Activated naive CD4-positive, alpha-beta T cell treated with anti-CD3 and anti-CD28 coated beads, Interleukin-2, amount 10 ng/mL, durations not matched to agents 7 days and 5 days (primary cell): ENCODE measurements around the gene ASCC1.
"Not testable (repeated sequence)": the region's sequence is repeated elsewhere in the genome, so short reads cannot be mapped to it uniquely, and the experiment has no call there.

Experiments used
- CTCF ChIA-PET: fragments of 350-600 bp; sonication (Branson Sonifier 250); formaldehyde crosslinking; loops from one replicate; lab custom pipeline; 2021; ENCODE audit warnings: antibody characterized with exemption; lab: Charles Lee
- DNase-seq: peaks from one replicate; pipeline ENCODE4 v3.0.0-alpha.2; 2020
- H3K27ac Mint-ChIP-seq: one replicate; pipeline ENCODE4 v1.8.0; 2021; ENCODE audit warnings: mild to moderate bottlenecking, moderate library complexity, mixed read lengths
- H3K27me3 Mint-ChIP-seq: one replicate; pipeline ENCODE4 v1.8.0; 2021; ENCODE audit warnings: mild to moderate bottlenecking, mixed read lengths
- H3K36me3 Mint-ChIP-seq: one replicate; pipeline ENCODE4 v1.8.0; 2021; ENCODE audit warnings: mixed read lengths
- H3K4me1 Mint-ChIP-seq: one replicate; pipeline ENCODE4 v1.8.0; 2021; ENCODE audit warnings: mixed read lengths
- H3K4me3 Mint-ChIP-seq: one replicate; pipeline ENCODE4 v1.8.0; 2021; ENCODE audit warnings: mild to moderate bottlenecking, moderate library complexity, mixed read lengths
- H3K9me3 Mint-ChIP-seq: one replicate; pipeline ENCODE4 v1.8.0; 2021; ENCODE audit warnings: mixed read lengths

Gene ASCC1

GRCh38 chr10:72241691-72242252, 25.7 kb upstream of the ASCC1 start:
- H3K27me3 Mint-ChIP-seq: no peaks in the 10 kb centered on the region
- H3K4me1 Mint-ChIP-seq: peaks cover 61% of the 10 kb centered on the region
- H3K36me3 Mint-ChIP-seq: peaks cover 22% of the 10 kb centered on the region
- H3K4me3 Mint-ChIP-seq: no peak overlapping the region
- CTCF ChIA-PET: interaction anchor here (2.1 to 2.3 kb wide), 2 partner anchors 13 to 96 kb away, joined by 7 to 10 read pairs; no protein-coding TSS in a partner anchor
- H3K9me3 Mint-ChIP-seq: no peaks in the 10 kb centered on the region
- H3K27ac Mint-ChIP-seq: no peak overlapping the region
- no peak for DNase-seq

GRCh38 chr10:72240371-72240770, 24.3 kb upstream of the ASCC1 start:
- Mint-ChIP-seq H3K9me3 (no peaks in the 10 kb centered on the region), H3K27me3 (no peaks in the 10 kb centered on the region), H3K4me1 (peaks cover 52% of the 10 kb centered on the region), H3K27ac (no peak overlapping the region), H3K4me3 (no peak overlapping the region), H3K36me3 (peaks cover 32% of the 10 kb centered on the region)
- CTCF ChIA-PET: interaction anchor here (2.1 to 2.3 kb wide), 2 partner anchors 11 to 97 kb away, joined by 7 to 10 read pairs; no protein-coding TSS in a partner anchor
- DNase-seq: no peak

DNA sequence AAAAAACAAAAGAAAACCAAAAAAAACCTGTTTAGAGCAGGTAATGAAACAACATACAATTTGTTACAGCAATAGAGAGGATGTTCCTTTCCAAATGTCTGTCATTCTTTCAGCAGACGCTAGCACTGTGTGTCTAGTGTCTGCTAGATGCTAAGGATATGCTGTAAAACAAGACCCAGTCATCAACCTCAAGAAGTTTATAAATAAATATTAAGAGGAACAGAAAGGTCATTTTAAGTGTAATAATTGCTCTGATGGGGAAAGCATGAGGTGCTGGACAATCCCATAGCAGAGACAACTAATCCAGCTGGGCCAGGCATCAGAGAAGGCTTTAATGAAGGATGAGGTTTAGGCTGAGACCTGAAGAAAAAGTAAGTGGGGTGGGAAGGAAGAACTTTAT, 23.3 kb upstream of the ASCC1 start:
- H3K27me3 Mint-ChIP-seq: no peaks in the 10 kb centered on the region
- peaks cover 42% of the 10 kb centered on the region for H3K4me1 Mint-ChIP-seq
- peaks cover 38% of the 10 kb centered on the region for H3K36me3 Mint-ChIP-seq
- CTCF ChIA-PET: no interaction called here
- no peaks in the 10 kb centered on the region for H3K9me3 Mint-ChIP-seq
- no peak for DNase-seq
- no peak overlapping the region for H3K4me3 Mint-ChIP-seq
- H3K27ac Mint-ChIP-seq: no peak overlapping the region

DNA sequence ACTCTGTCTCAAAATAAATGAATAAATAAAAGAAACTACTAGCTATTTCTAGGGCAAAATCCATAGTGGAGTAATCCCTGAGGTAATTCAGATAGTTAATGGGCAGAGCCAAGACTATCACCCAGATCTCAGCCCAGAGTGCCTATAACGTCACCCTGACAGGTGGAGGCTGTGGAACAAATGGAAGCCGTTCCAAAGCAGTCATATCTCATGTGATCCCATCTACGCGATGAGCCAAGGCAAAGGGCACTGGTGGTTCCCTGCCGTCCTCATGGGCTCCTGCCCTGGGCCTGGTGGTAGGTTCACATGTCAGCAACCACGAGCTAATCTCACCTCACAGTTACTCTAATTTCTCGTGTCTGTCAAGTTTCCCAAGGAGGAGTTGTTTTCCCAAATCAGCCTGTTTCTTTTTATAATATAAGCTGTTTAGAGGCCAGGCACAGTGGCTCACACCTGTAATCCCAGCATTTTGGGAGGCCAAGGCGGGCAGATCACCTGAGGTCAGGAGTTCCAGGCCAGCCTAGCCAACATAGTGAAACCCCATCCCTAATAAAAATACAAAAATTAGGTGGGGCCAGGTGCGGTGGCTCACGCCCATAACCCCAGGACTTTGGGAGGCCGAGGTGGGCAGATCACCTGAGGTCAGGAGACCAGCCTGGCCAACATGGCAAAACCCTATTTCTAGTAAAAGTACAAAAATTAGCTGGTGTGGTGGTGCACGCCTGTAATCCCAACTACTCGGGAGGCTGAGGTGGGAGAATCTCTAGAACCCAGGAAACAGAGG, 22.5 kb upstream of the ASCC1 start:
- no peaks in the 10 kb centered on the region for H3K27me3 Mint-ChIP-seq
- CTCF ChIA-PET: interaction anchor here (1.2 to 2.2 kb wide), 3 partner anchors 8 to 98 kb away, joined by 3 to 9 read pairs (median 3); no protein-coding TSS in a partner anchor
- DNase-seq: no peak
- H3K27ac Mint-ChIP-seq: peak overlapping the region; percentile 42
- H3K4me1 Mint-ChIP-seq: peaks cover 34% of the 10 kb centered on the region
- no peaks in the 10 kb centered on the region for H3K9me3 Mint-ChIP-seq
- peaks cover 41% of the 10 kb centered on the region for H3K36me3 Mint-ChIP-seq
- no peak overlapping the region for H3K4me3 Mint-ChIP-seq

- DNase-seq: no peak
- H3K36me3 Mint-ChIP-seq: peaks cover 48% of the 10 kb centered on the region
- H3K9me3 Mint-ChIP-seq: no peaks in the 10 kb centered on the region
- H3K27me3 Mint-ChIP-seq: no peaks in the 10 kb centered on the region
- peaks cover 12% of the 10 kb centered on the region for H3K4me1 Mint-ChIP-seq
- no peak overlapping the region for H3K4me3 Mint-ChIP-seq
- CTCF ChIA-PET: interaction anchor here (1.1 to 1.3 kb wide), 2 partner anchors 39 to 94 kb away, joined by 3 to 5 read pairs; no protein-coding TSS in a partner anchor
- no peak overlapping the region for H3K27ac Mint-ChIP-seq
Observed at GRCh38 chr10:72235544-72236279, 19.6 kb upstream of the ASCC1 start.

DNA sequence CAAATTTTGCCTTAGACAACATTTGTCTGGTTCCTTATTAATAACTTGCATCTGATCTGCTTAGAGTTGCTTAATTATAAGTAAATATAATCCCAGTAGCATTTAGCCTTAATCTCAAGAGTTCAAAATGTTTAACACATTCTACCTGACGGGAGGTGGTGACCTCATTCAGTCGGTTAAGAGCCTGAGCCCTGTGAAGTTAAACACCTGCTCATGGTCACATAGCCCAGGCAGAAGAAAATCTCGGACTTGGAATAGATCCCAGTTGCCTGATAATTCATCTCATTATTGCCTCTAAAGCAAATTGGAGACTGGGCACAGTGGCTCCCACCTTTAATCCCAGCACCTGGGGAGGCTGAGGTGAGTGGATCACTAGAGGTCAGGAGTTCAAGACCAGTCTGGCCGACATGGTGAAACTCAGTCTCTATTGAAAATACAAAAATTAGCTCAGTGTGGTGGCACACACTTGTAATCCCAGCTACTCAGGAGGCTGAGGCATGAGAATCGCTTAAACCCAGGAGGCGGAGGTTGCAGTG, 18.6 kb upstream of the ASCC1 start:
- H3K36me3 Mint-ChIP-seq: peaks cover 52% of the 10 kb centered on the region
- CTCF ChIA-PET: no interaction called here

DNA sequence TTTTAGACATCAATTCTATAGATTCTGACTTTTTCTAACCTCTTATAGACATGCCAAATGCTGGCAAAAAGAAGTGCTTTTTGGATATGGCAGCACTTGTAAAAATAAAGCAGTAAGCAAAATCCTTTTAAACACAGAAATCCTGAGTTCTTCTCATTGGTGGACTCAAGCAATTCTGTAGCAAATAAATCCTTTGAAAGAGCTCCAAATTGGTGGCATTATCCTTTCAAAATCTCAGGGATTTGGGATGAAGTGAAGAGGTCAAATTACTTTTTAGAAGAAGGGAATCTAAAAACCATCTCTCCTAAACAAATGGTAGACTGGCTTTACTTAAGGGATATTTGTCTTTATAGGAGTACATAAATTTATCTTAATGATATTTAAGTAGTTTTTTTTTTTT, 17.5 kb upstream of the ASCC1 start:
- Mint-ChIP-seq H3K27ac (no peak overlapping the region), H3K27me3 (no peaks in the 10 kb centered on the region), H3K9me3 (no peaks in the 10 kb centered on the region), H3K4me3 (no peak overlapping the region), H3K36me3 (peaks cover 55% of the 10 kb centered on the region), H3K4me1 (peaks cover 17% of the 10 kb centered on the region)
- CTCF ChIA-PET: no interaction called here
- no peak for DNase-seq

More for the DNA sequence above, 18.6 kb upstream of the ASCC1 start:
- H3K4me1 Mint-ChIP-seq: peaks cover 12% of the 10 kb centered on the region
- DNase-seq: no peak
- no peak overlapping the region for H3K4me3 Mint-ChIP-seq
- H3K27me3 Mint-ChIP-seq: no peaks in the 10 kb centered on the region
- no peaks in the 10 kb centered on the region for H3K9me3 Mint-ChIP-seq
- H3K27ac Mint-ChIP-seq: no peak overlapping the region

GRCh38 chr10:72229261-72230251, 13.5 kb upstream of the ASCC1 start:
- no peak for DNase-seq
- peaks cover 32% of the 10 kb centered on the region for H3K4me1 Mint-ChIP-seq
- peaks cover 38% of the 10 kb centered on the region for H3K36me3 Mint-ChIP-seq

GRCh38 chr10:72228318-72228751, 12.3 kb upstream of the ASCC1 start:
- no peaks in the 10 kb centered on the region for H3K27me3 Mint-ChIP-seq
- DNase-seq: no peak
- H3K27ac Mint-ChIP-seq: no peak overlapping the region
- peaks cover 42% of the 10 kb centered on the region for H3K4me1 Mint-ChIP-seq
- CTCF ChIA-PET: interaction anchor here (2.1 to 3.2 kb wide), 2 partner anchors 13 to 109 kb away, joined by 10 read pairs; no protein-coding TSS in a partner anchor
- peaks cover 43% of the 10 kb centered on the region for H3K36me3 Mint-ChIP-seq
- no peaks in the 10 kb centered on the region for H3K9me3 Mint-ChIP-seq
- H3K4me3 Mint-ChIP-seq: no peak overlapping the region

More at GRCh38 chr10:72229261-72230251, 13.5 kb upstream of the ASCC1 start:
- Mint-ChIP-seq H3K27ac (peak overlapping the region; percentile 64), H3K4me3 (no peak overlapping the region), H3K27me3 (no peaks in the 10 kb centered on the region), H3K9me3 (no peaks in the 10 kb centered on the region)
- CTCF ChIA-PET: interaction anchor here (0.8 to 3.2 kb wide), 6 partner anchors 11 to 108 kb away, joined by 3 to 10 read pairs (median 4); no protein-coding TSS in a partner anchor

GRCh38 chr10:72227826-72228225, 11.8 kb upstream of the ASCC1 start:
- Mint-ChIP-seq H3K36me3 (peaks cover 38% of the 10 kb centered on the region), H3K27ac (no peak overlapping the region), H3K9me3 (no peaks in the 10 kb centered on the region), H3K27me3 (no peaks in the 10 kb centered on the region), H3K4me3 (no peak overlapping the region), H3K4me1 (peaks cover 47% of the 10 kb centered on the region)
- CTCF ChIA-PET: interaction anchor here (3.2 kb wide), 1 partner anchor 109 kb away, joined by 10 read pairs; no protein-coding TSS in a partner anchor
- DNase-seq: no peak

DNA sequence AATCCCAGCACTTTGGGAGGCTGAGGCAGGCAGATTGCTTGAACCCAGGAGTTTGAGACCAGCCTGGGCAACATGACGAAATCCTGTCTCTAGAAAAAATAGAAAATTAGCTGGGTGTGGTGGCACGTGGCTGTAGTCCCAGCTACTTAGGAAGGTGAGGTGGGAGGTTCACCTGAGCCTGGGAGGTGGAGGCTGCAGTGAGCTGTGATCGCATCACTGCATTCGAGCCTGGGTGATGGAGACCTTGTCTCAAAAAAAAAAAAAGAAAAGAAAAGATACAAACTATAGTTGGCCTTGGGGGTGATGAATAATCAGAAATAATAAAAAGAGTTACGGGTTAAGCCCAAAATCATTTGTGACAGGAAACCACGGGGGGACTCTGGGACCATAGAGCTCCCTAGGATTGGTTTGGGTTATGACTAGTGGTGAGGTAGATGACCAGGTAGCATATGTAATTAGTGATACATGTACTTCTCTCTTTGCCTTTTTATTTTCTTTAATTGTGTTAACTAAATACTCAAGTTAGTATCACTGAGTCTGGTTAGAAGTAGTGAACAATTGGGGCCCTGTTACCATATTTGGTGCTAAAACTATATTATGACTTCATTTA, 10.4 kb upstream of the ASCC1 start:
- Mint-ChIP-seq H3K27ac (no peak overlapping the region), H3K4me1 (peaks cover 51% of the 10 kb centered on the region), H3K4me3 (no peak overlapping the region), H3K27me3 (no peaks in the 10 kb centered on the region), H3K36me3 (peaks cover 38% of the 10 kb centered on the region), H3K9me3 (no peaks in the 10 kb centered on the region)
- DNase-seq: no peak
- CTCF ChIA-PET: interaction anchor here (1.0 to 1.6 kb wide), 3 partner anchors 18 to 271 kb away, joined by 3 to 4 read pairs (median 4); no protein-coding TSS in a partner anchor

DNA sequence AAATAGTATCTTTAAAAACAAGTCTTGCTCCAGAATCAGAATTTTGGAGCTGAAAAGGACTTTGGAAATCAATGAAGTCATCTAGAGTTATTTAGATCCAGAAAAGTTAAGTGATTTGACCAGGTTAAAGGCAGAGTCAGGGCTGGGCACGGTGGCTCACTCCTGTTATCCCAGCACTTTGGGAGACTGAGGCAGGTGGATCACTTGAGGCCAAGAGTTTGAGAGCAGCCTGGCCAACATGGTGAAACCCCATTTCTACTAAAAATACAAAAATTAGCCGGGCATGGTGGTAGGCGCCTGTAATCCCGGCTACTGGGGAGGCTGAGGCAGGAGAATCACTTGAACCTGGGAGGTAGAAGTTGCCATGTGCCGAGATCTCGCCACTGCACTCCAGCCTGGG, 8.1 kb upstream of the ASCC1 start:
- Mint-ChIP-seq H3K4me1 (peaks cover 49% of the 10 kb centered on the region), H3K36me3 (peaks cover 30% of the 10 kb centered on the region), H3K27ac (peak overlapping the region; percentile 37)
- H3K27me3 Mint-ChIP-seq, H3K4me3 Mint-ChIP-seq, H3K9me3 Mint-ChIP-seq, DNase-seq: not testable (repeated sequence)
- CTCF ChIA-PET: interaction anchor here (0.8 to 6.0 kb wide), 10 partner anchors 23 to 176 kb away, joined by 3 to 42 read pairs (median 8); no protein-coding TSS in a partner anchor
